ENCODE measurements around the gene DMRT3.

The DMRT3 gene

GRCh38 chr9:962023-962422 lies 14.4 kb upstream of the DMRT3 start:
- no peak for DNase-seq (ENCODE audit: low read depth)

GRCh38 chr9:965497-965896 lies 11.0 kb upstream of the DMRT3 start:
- DNase-seq (ENCODE audit: low read depth) = no peak
- TF ChIP-seq CTCF (IDR thresholded peaks at IDR 0.05; ENCODE audit: insufficient read depth, low read depth, low read length, missing control alignments) = no peak
- H3K4me3 ChIP-seq (ENCODE audit: low read depth, low read length) = no peak overlapping the region

More at GRCh38 chr9:962023-962422, 14.4 kb upstream of the DMRT3 start:
- no peak for TF ChIP-seq CTCF (IDR thresholded peaks at IDR 0.05; ENCODE audit: insufficient read depth, low read depth, low read length, missing control alignments)
- H3K4me3 ChIP-seq (ENCODE audit: low read depth, low read length) = no peak overlapping the region

GRCh38 chr9:966870-967269 lies 9.6 kb upstream of the DMRT3 start:
- no peak for TF ChIP-seq CTCF (IDR thresholded peaks at IDR 0.05; ENCODE audit: insufficient read depth, low read depth, low read length, missing control alignments)
- no peak overlapping the region for H3K4me3 ChIP-seq (ENCODE audit: low read depth, low read length)
- DNase-seq (ENCODE audit: low read depth) = no peak

GRCh38 chr9:967436-967835 lies 9.0 kb upstream of the DMRT3 start:
- DNase-seq (ENCODE audit: low read depth) = no peak
- no peak overlapping the region for H3K4me3 ChIP-seq (ENCODE audit: low read depth, low read length)
- TF ChIP-seq CTCF (IDR thresholded peaks at IDR 0.05; ENCODE audit: insufficient read depth, low read depth, low read length, missing control alignments) = no peak

GRCh38 chr9:967903-968641 lies 8.4 kb upstream of the DMRT3 start:
- no peak for DNase-seq (ENCODE audit: low read depth)
- no peak for TF ChIP-seq CTCF (IDR thresholded peaks at IDR 0.05; ENCODE audit: insufficient read depth, low read depth, low read length, missing control alignments)
- H3K4me3 ChIP-seq (ENCODE audit: low read depth, low read length) = no peak overlapping the region

- DNase-seq (ENCODE audit: low read depth) = no peak
These were observed 6.9 kb upstream of the DMRT3 start for GRCh38 chr9:969310-970150.

More at GRCh38 chr9:969310-970150, 6.9 kb upstream of the DMRT3 start:
- no peak overlapping the region for H3K4me3 ChIP-seq (ENCODE audit: low read depth, low read length)
- no peak for TF ChIP-seq CTCF (IDR thresholded peaks at IDR 0.05; ENCODE audit: insufficient read depth, low read depth, low read length, missing control alignments)
